Activated CD4-positive, alpha-beta T cell treated with anti-CD3 and anti-CD28 coated beads, Interleukin-2, amount 10 ng/mL, durations not matched to agents 7 days and 5 days (primary cell): ENCODE measurements around the gene CEPT1. TPM values are rescaled to one million over a fixed set of nuclear protein-coding genes. Genes with fewer than 3 reads are reported as not detected.
A peak's percentile ranks its signal among the peaks of the same experiment; 100 is the strongest.

Experiments
- CTCF ChIA-PET: fragments of 350-600 bp; sonication (Branson Sonifier 250); formaldehyde crosslinking; loops from one replicate; lab custom pipeline; 2021; ENCODE audit warnings: antibody characterized with exemption; lab: Charles Lee
- POLR2A ChIA-PET: fragments of 350-600 bp; sonication (Branson Sonifier 250); formaldehyde crosslinking; loops from one replicate; lab custom pipeline; 2021; ENCODE audit warnings: antibody characterized with exemption; lab: Charles Lee
- DNase-seq: peaks from one replicate; pipeline ENCODE4 v3.0.0-alpha.2; 2020
- H3K27ac Mint-ChIP-seq: one replicate; pipeline ENCODE4 v1.8.0; 2021; ENCODE audit warnings: mild to moderate bottlenecking, moderate library complexity, mixed read lengths
- H3K27me3 Mint-ChIP-seq: one replicate; pipeline ENCODE4 v1.8.0; 2021; ENCODE audit warnings: mixed read lengths
- H3K36me3 Mint-ChIP-seq: one replicate; pipeline ENCODE4 v1.8.0; 2021; ENCODE audit warnings: low read depth, mixed read lengths
- H3K4me1 Mint-ChIP-seq: one replicate; pipeline ENCODE4 v1.8.0; 2021; ENCODE audit warnings: mixed read lengths
- H3K4me3 Mint-ChIP-seq: one replicate; pipeline ENCODE4 v1.8.0; 2021; ENCODE audit warnings: mild to moderate bottlenecking, moderate library complexity, mixed read lengths
- H3K9me3 Mint-ChIP-seq: one replicate; pipeline ENCODE4 v1.8.0; 2021; ENCODE audit warnings: mixed read lengths
- total RNA-seq, 2 experiments: library from RNA; stranded (reverse); gene quantifications; one replicate each; pipeline ENCODE4 v1.2.3, GENCODE V29; 2021

CEPT1 gene
- total RNA-seq, 2 experiments from 2014 or later: 42.1 to 50.2 TPM

DNA sequence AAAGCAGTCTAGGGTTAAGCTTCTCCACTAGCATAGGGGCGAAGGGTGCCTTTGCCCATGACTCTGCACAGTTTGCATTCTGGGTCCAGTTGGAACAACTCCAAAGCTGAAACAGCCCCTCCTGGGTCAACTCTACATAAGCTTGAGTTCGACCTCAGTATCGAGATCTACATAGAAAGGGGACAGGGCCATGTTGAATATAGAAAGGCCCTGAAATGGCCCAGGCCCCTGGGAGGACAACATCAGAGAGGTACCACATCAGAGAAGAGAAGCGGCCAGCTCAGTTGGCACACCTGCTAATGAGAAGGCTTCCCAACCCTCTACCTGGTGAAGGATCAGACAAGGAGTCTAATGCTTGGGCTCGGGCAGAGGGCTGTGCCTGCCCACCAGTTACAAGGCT, 58.8 kb downstream of the CEPT1 start:
- H3K4me1 Mint-ChIP-seq: peaks cover 73% of the 10 kb centered on the region
- DNase-seq: no peak
- ChIA-PET CTCF (interaction anchor here (1.1 to 4.1 kb wide), 14 partner anchors 8 to 339 kb away, joined by 3 to 30 read pairs (median 5); partner anchors contain the start of genes ATP5PB and WDR77), POLR2A (interaction anchor here (2.6 to 4.0 kb wide), 2 partner anchors 16 to 22 kb away, joined by 26 to 32 read pairs; no protein-coding TSS in a partner anchor)
- no peaks in the 10 kb centered on the region for H3K27me3 Mint-ChIP-seq
- peaks cover 75% of the 10 kb centered on the region for H3K36me3 Mint-ChIP-seq
- peak overlapping the region; percentile 100 for H3K4me3 Mint-ChIP-seq
- peak overlapping the region; percentile 98 for H3K27ac Mint-ChIP-seq
- no peaks in the 10 kb centered on the region for H3K9me3 Mint-ChIP-seq

- peak overlapping the region; percentile 98 for H3K27ac Mint-ChIP-seq
- ChIA-PET POLR2A (interaction anchor here (2.6 to 4.0 kb wide), 2 partner anchors 15 to 21 kb away, joined by 26 to 32 read pairs; no protein-coding TSS in a partner anchor), CTCF (interaction anchor here (1.3 to 4.1 kb wide), 13 partner anchors 8 to 340 kb away, joined by 3 to 30 read pairs (median 5); partner anchors contain the start of genes ATP5PB and WDR77)
- DNase-seq: no peak
- H3K4me1 Mint-ChIP-seq: peaks cover 69% of the 10 kb centered on the region
- H3K9me3 Mint-ChIP-seq: no peaks in the 10 kb centered on the region
- peaks cover 70% of the 10 kb centered on the region for H3K36me3 Mint-ChIP-seq
- peak overlapping the region; percentile 100 for H3K4me3 Mint-ChIP-seq
- no peaks in the 10 kb centered on the region for H3K27me3 Mint-ChIP-seq
Measured at GRCh38 chr1:111199329-111199728, 59.3 kb downstream of the CEPT1 start.

DNA sequence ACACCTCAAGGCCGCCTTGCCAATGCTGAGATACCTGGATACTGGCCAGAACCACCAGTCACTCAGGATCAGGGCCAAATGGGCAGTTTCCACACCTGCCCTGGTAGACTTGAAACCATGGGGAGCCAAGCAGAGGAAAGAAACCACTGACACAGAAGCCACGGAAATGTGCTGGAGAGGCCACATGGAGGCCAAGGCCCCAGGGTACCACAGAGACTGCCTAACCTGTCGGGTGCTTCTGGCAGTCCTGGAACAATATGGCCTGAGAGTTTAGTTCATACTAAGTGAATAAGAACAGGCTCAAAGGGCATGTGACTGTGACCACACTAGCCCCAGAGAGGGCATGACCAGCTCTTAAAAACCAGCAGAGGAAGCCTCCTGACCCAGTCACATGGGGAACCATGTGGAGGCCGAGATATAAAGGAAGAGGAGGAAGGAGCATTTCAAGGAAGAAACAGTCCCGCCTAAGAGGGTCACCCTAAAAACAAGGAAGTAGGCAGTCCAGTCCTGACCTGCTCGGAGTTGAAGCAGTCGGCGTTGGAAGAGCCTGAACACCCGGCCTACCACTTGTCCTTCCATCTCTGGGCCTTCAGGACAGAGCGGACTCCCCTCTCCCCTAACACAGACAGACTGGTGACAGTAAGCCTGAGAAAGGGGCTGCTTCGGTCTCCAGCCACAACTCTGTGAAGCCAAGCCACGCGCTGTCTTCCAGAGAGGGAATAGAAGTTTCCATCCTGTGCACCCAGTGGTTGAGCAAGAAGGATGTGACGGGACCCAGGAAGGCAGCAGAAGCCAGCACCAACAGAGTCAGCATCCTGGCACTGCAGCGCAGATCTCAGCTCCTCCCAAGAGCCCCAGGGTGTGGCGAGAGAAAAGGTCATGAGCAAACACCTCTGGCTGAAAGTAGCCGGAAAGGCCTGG, 60.1 kb downstream of the CEPT1 start, which contains the start of gene DENND2D:
Gene DENND2D (minus strand): TSS at position 766 of the 921 bp plus-strand sequence. CDS start 187 bp downstream, at position 579.
- peaks cover 67% of the 10 kb centered on the region for H3K4me1 Mint-ChIP-seq
- H3K4me3 Mint-ChIP-seq: peak within 1 kb of the TSS; percentile 100
- peak; percentile 70 for DNase-seq
- H3K27ac Mint-ChIP-seq: peak within 1 kb of the TSS; percentile 98
- H3K9me3 Mint-ChIP-seq: no peaks in the 10 kb centered on the region
- no peaks in the 10 kb centered on the region for H3K27me3 Mint-ChIP-seq
- ChIA-PET POLR2A (interaction anchor here (1.1 to 4.0 kb wide), 4 partner anchors 15 to 21 kb away, joined by 5 to 32 read pairs (median 16); no protein-coding TSS in a partner anchor), CTCF (interaction anchor here (1.0 to 3.5 kb wide), 12 partner anchors 9 to 340 kb away, joined by 3 to 17 read pairs (median 4); no protein-coding TSS in a partner anchor)
- H3K36me3 Mint-ChIP-seq: peaks cover 62% of the 10 kb centered on the region

DNA sequence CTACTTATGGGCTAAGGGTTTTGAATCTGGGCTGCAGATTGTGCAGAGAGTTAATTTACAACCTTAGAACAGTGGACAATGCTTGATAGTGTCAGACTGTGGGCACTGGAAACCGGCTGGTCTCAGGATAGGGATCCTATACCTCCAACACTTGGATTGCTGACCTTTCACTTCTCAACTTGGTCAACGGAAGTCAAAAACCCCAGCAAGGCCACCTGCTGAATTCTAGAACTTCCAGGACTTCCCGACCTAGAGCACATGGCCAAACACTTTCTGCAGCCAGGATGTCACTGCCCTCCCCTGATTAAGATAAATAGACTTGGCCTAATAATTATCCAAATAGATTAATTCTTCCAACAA, 60.8 kb downstream of the CEPT1 start:
- Mint-ChIP-seq H3K36me3 (peaks cover 57% of the 10 kb centered on the region), H3K9me3 (no peaks in the 10 kb centered on the region), H3K27ac (peak overlapping the region; percentile 98), H3K4me3 (peak overlapping the region; percentile 100), H3K4me1 (peaks cover 67% of the 10 kb centered on the region), H3K27me3 (no peaks in the 10 kb centered on the region)
- POLR2A ChIA-PET: interaction anchor here (1.1 to 4.0 kb wide), 3 partner anchors 14 to 20 kb away, joined by 5 to 32 read pairs (median 6); no protein-coding TSS in a partner anchor
- DNase-seq: no peak
- CTCF ChIA-PET: interaction anchor here (1.0 to 2.5 kb wide), 7 partner anchors 13 to 199 kb away, joined by 3 to 11 read pairs (median 6); no protein-coding TSS in a partner anchor

DNA sequence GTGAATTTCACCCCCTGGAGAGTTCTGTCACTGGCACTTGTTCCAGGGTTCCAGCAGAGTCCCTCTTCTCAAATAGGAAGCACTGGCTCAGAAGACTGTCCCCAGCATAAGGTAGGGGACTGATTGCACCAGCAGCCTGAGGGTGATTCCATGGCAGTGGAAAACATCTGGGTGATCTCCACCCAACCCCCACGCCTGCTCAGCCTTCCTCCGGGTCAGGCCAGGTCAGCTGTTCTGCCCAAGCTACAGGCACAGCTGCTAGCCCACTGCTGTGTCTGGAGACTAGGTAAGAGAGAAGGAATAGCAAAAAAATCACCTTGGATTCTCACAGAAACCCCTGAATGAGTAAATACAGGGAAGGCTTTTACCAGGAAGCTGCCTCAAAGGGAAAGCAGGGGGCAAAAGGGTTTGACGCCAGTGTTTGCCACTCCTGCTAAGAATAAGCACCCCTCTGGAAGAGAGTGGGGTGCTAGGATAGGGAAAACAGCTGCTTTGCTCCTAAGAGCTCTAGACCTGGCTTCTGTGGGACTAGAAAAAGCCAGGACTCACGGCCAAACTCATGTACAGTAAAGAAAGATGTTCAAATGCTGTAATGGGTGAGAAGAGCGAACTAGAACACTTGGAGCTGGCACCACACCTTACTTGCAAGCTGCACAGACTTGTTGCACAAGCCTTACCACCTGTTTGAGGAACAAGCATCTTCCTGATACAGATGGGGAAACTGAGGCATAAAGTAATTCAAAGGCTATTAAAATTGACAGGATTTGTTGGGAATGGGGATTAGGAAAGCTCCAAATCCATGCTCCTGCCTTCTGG, 61.5 kb downstream of the CEPT1 start:
- Mint-ChIP-seq H3K27ac (peak overlapping the region; percentile 98), H3K4me1 (peaks cover 67% of the 10 kb centered on the region), H3K4me3 (peak overlapping the region; percentile 100), H3K36me3 (peaks cover 53% of the 10 kb centered on the region), H3K9me3 (no peaks in the 10 kb centered on the region), H3K27me3 (no peaks in the 10 kb centered on the region)
- POLR2A ChIA-PET: interaction anchor here (1.1 to 4.0 kb wide), 4 partner anchors 13 to 20 kb away, joined by 3 to 32 read pairs (median 6); no protein-coding TSS in a partner anchor
- CTCF ChIA-PET: interaction anchor here (0.6 to 2.5 kb wide), 8 partner anchors 13 to 198 kb away, joined by 3 to 11 read pairs (median 5); no protein-coding TSS in a partner anchor
- DNase-seq: no peak

DNA sequence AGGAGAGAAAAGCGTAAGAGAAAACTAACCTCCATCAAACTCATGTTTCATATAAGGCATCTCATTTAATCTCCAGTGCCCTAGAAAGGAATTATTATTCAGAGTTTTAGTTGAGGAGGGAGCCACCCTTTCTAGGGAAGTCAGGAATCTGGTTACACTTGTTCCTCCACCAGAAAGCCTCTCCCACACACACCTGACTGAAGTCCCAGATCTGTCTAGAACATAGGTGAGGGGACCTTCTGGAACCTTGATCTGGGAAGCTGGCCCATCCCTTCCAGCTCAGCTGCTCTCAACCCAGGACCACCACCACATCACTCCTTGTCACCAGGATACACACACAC, 62.3 kb downstream of the CEPT1 start:
- H3K4me1 Mint-ChIP-seq: peaks cover 62% of the 10 kb centered on the region

GRCh38 chr1:111202707-111203623, 62.9 kb downstream of the CEPT1 start:
- ChIA-PET CTCF (interaction anchor here (0.6 to 1.5 kb wide), 5 partner anchors 12 to 621 kb away, joined by 3 to 5 read pairs (median 3); partner anchors contain the start of gene CHI3L2), POLR2A (interaction anchor here (0.9 to 1.5 kb wide), 3 partner anchors 11 to 13 kb away, joined by 3 to 5 read pairs (median 4); no protein-coding TSS in a partner anchor)
- no peak for DNase-seq
- H3K27me3 Mint-ChIP-seq: no peaks in the 10 kb centered on the region
- peak overlapping the region; percentile 100 for H3K4me3 Mint-ChIP-seq
- peaks cover 65% of the 10 kb centered on the region for H3K4me1 Mint-ChIP-seq
- peak overlapping the region; percentile 98 for H3K27ac Mint-ChIP-seq
- no peaks in the 10 kb centered on the region for H3K9me3 Mint-ChIP-seq
- peaks cover 38% of the 10 kb centered on the region for H3K36me3 Mint-ChIP-seq

More for the DNA sequence above, 62.3 kb downstream of the CEPT1 start:
- POLR2A ChIA-PET: interaction anchor here (1.5 kb wide), 1 partner anchor 12 kb away, joined by 3 read pairs; no protein-coding TSS in a partner anchor
- H3K36me3 Mint-ChIP-seq: peaks cover 45% of the 10 kb centered on the region
- no peaks in the 10 kb centered on the region for H3K9me3 Mint-ChIP-seq
- DNase-seq: no peak
- peak overlapping the region; percentile 100 for H3K4me3 Mint-ChIP-seq
- CTCF ChIA-PET: interaction anchor here (0.6 to 2.4 kb wide), 4 partner anchors 14 to 622 kb away, joined by 3 to 11 read pairs (median 5); no protein-coding TSS in a partner anchor
- H3K27me3 Mint-ChIP-seq: no peaks in the 10 kb centered on the region
- H3K27ac Mint-ChIP-seq: peak overlapping the region; percentile 98

- H3K27ac Mint-ChIP-seq: peak overlapping the region; percentile 98
- H3K4me3 Mint-ChIP-seq: peak overlapping the region; percentile 100
- ChIA-PET POLR2A (interaction anchor here (0.9 to 1.0 kb wide), 2 partner anchors 11 to 12 kb away, joined by 4 to 5 read pairs; no protein-coding TSS in a partner anchor), CTCF (interaction anchor here (0.9 to 1.5 kb wide), 4 partner anchors 12 to 24 kb away, joined by 3 to 5 read pairs (median 3); partner anchors contain the start of gene CHI3L2)
- peaks cover 3% of the 10 kb centered on the region for H3K9me3 Mint-ChIP-seq
- H3K36me3 Mint-ChIP-seq: peaks cover 30% of the 10 kb centered on the region
- DNase-seq: peak; percentile 92
- H3K27me3 Mint-ChIP-seq: no peaks in the 10 kb centered on the region
- peaks cover 71% of the 10 kb centered on the region for H3K4me1 Mint-ChIP-seq
Measured at GRCh38 chr1:111203681-111204200, 63.7 kb downstream of the CEPT1 start.

- Mint-ChIP-seq H3K9me3 (peaks cover 3% of the 10 kb centered on the region), H3K4me1 (peaks cover 75% of the 10 kb centered on the region), H3K4me3 (peak overlapping the region; percentile 100), H3K36me3 (peaks cover 24% of the 10 kb centered on the region), H3K27ac (peak overlapping the region; percentile 98), H3K27me3 (no peaks in the 10 kb centered on the region)
- ChIA-PET POLR2A (interaction anchor here (0.9 to 1.0 kb wide), 2 partner anchors 10 to 12 kb away, joined by 4 to 5 read pairs; no protein-coding TSS in a partner anchor), CTCF (interaction anchor here (0.6 to 1.5 kb wide), 5 partner anchors 12 to 1182 kb away, joined by 3 to 5 read pairs (median 3); partner anchors contain the start of gene CHI3L2)
- peak; percentile 72 for DNase-seq
Measured at GRCh38 chr1:111204201-111204982, 64.4 kb downstream of the CEPT1 start.
